Neural progenitor cell (in vitro differentiated cells): ENCODE measurements around the gene SAG. TPM values are rescaled to one million over a fixed set of nuclear protein-coding genes. Genes with fewer than 3 reads are reported as not detected.

ENCODE experiments used
- DNase-seq: peaks from one replicate; pipeline ENCODE4 v3.0.0-alpha.2; 2016; ENCODE audit warnings: low spot score
- H2AFZ ChIP-seq: fragments of 200-600 bp; sonication (generic); replicated peaks from 2 replicates; pipeline ENCODE4 v1.6.1; 2016; ENCODE audit warnings: antibody characterized with exemption
- H3F3A ChIP-seq: fragments of 200-600 bp; sonication (generic); 2 replicates; pipeline ENCODE4 v1.6.1; 2016; ENCODE audit warnings: antibody characterized with exemption, low read depth
- H3K27ac ChIP-seq: fragments of 200-600 bp; sonication (generic); 2 replicates; pipeline ENCODE4 v1.5.1; 2016; ENCODE audit warnings: mild to moderate bottlenecking
- H3K27me3 ChIP-seq: fragments of 200-600 bp; sonication (generic); 2 replicates; pipeline ENCODE4 v1.6.1; 2016; ENCODE audit warnings: mild to moderate bottlenecking, moderate library complexity
- H3K36me3 ChIP-seq: fragments of 200-600 bp; sonication (generic); 2 replicates; pipeline ENCODE4 v1.5.1; 2016
- H3K4me1 ChIP-seq: fragments of 200-600 bp; sonication (generic); 2 replicates; pipeline ENCODE4 v1.6.1; 2016; ENCODE audit warnings: mixed run types
- H3K4me2 ChIP-seq: fragments of 200-600 bp; sonication (generic); 2 replicates; pipeline ENCODE4 v1.6.1; 2016
- H3K4me3 ChIP-seq: fragments of 200-600 bp; sonication (generic); 2 replicates; pipeline ENCODE4 v1.5.1; 2016
- H3K79me2 ChIP-seq: fragments of 200-600 bp; sonication (generic); 2 replicates; pipeline ENCODE4 v1.6.1; 2016; ENCODE audit warnings: low read depth
- H3K9ac ChIP-seq: fragments of 200-600 bp; sonication (generic); 2 replicates; pipeline ENCODE4 v1.6.1; 2016
- H3K9me3 ChIP-seq: fragments of 200-600 bp; sonication (generic); 2 replicates; pipeline ENCODE4 v1.5.1; 2016; ENCODE audit warnings: low read depth
- H4K20me1 ChIP-seq: fragments of 200-600 bp; sonication (generic); 2 replicates; pipeline ENCODE4 v1.6.1; 2016; ENCODE audit warnings: low read depth
- H3K27ac Mint-ChIP-seq: 3 replicates; pipeline ENCODE4 v1.8.0; 2021; ENCODE audit warnings: mixed read lengths
- H3K27me3 Mint-ChIP-seq: 2 replicates; pipeline ENCODE4 v1.8.0; 2022; ENCODE audit warnings: low read depth, mild to moderate bottlenecking, inconsistent platforms, moderate library complexity, mixed read lengths; ENCODE audit not compliant: insufficient read depth
- H3K36me3 Mint-ChIP-seq: 3 replicates; pipeline ENCODE4 v1.8.0; 2021; ENCODE audit warnings: mixed read lengths
- H3K4me1 Mint-ChIP-seq: 3 replicates; pipeline ENCODE4 v1.8.0; 2021; ENCODE audit warnings: mixed read lengths
- H3K4me3 Mint-ChIP-seq: 3 replicates; pipeline ENCODE4 v1.8.0; 2021; ENCODE audit warnings: mild to moderate bottlenecking, moderate library complexity, mixed read lengths
- H3K9me3 Mint-ChIP-seq: 3 replicates; pipeline ENCODE4 v1.8.0; 2020; ENCODE audit warnings: mixed read lengths
- CTCF ChIP-seq: fragments of 200-600 bp; sonication (generic); IDR thresholded peaks from 2 replicates; pipeline ENCODE4 v1.5.1; 2017; ENCODE audit warnings: antibody characterized with exemption, mild to moderate bottlenecking
- EZH2 ChIP-seq: fragments of 200-600 bp; sonication (generic); IDR thresholded peaks from 2 replicates; pipeline ENCODE4 v1.6.1; 2017; ENCODE audit warnings: antibody characterized with exemption, mild to moderate bottlenecking, moderate library complexity
- EZH2phosphoT487 ChIP-seq: fragments of 200-600 bp; sonication (generic); IDR thresholded peaks from 2 replicates; pipeline ENCODE4 v1.6.1; 2017; ENCODE audit warnings: antibody characterized with exemption
- total RNA-seq: library from RNA; depleted of rRNA; stranded (reverse); fragments of >200 nt; gene quantifications from 2 replicates; pipeline ENCODE4 v1.2.3, GENCODE V29; 2015; ENCODE audit warnings: low replicate concordance

The SAG gene
- total RNA-seq, 1 donor from 2014 or later: not detected

DNA sequence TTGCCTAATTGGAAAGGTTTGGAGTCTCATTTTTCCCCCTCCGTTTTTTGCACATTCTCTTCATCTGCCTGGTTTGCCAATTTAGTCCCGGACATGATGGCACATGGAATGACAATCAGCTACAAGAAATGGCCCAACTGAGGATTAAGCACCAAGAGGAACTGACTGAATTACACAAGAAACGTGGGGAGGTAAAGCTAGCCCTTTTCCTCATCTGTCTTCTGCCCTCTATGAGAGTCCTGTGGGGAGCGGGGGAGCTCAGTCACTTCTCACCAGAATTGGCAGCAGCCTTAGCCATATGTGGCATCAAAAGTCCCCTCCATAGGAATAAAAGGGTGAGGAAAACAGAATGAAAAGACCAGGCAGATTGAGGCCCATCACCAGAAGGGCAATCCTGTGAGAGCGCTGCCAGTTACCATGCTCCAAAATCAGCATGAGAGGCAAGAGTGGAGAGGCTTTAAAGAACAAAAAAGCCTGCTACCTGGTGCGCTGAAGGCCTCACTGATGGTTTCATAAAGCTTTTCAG lies 44.5 kb upstream of the SAG start:
- Histone ChIP-seq H3K4me3 (no peak overlapping the region), H4K20me1 (no peaks in the 10 kb centered on the region), H3K79me2 (no peaks in the 10 kb centered on the region), H3F3A (no peaks in the 10 kb centered on the region), H3K9ac (no peak overlapping the region), H3K4me1 (no peaks in the 10 kb centered on the region), H3K9me3 (no peaks in the 10 kb centered on the region), H3K36me3 (peaks cover 8% of the 10 kb centered on the region), H3K4me2 (no peak overlapping the region), H2AFZ (no peak overlapping the region), H3K27ac (no peak overlapping the region), H3K27me3 (no peaks in the 10 kb centered on the region)
- no peaks in the 10 kb centered on the region for H3K9me3 Mint-ChIP-seq
- H3K36me3 Mint-ChIP-seq: peaks cover 23% of the 10 kb centered on the region
- H3K27me3 Mint-ChIP-seq: no peaks in the 10 kb centered on the region
- no peaks in the 10 kb centered on the region for H3K4me1 Mint-ChIP-seq
- TF ChIP-seq EZH2phosphoT487 (no peak), CTCF (no peak), EZH2 (no peak)
- H3K27ac Mint-ChIP-seq: no peak overlapping the region
- no peak for DNase-seq
- H3K4me3 Mint-ChIP-seq: no peak overlapping the region

DNA sequence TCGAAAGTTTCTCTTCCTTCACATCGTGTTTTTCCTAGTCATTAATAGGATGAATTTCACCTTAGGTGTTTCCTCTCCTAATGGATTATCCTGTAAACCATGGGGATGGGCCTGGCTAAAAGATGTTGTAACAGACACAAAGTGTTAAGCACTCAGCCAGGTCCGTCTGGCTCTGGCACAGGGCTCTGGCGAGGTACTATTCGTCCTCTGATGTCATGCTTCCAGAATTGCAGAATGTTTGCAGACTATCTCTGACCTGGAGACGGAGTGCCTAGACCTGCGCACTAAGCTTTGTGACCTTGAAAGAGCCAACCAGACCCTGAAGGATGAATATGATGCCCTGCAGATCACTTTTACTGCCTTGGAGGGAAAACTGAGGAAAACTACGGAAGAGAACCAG lies 42.9 kb upstream of the SAG start:
- Histone ChIP-seq H4K20me1 (no peaks in the 10 kb centered on the region), H3K27me3 (no peaks in the 10 kb centered on the region), H3K27ac (no peak overlapping the region), H2AFZ (no peak overlapping the region), H3K36me3 (peaks cover 8% of the 10 kb centered on the region), H3F3A (no peaks in the 10 kb centered on the region), H3K4me3 (no peak overlapping the region), H3K4me1 (no peaks in the 10 kb centered on the region), H3K9me3 (no peaks in the 10 kb centered on the region), H3K9ac (no peak overlapping the region), H3K79me2 (no peaks in the 10 kb centered on the region), H3K4me2 (no peak overlapping the region)
- H3K36me3 Mint-ChIP-seq: peaks cover 20% of the 10 kb centered on the region
- H3K4me3 Mint-ChIP-seq: no peak overlapping the region
- H3K27ac Mint-ChIP-seq: no peak overlapping the region
- TF ChIP-seq CTCF: no peak
- no peak for TF ChIP-seq EZH2phosphoT487
- no peak for TF ChIP-seq EZH2
- no peaks in the 10 kb centered on the region for H3K9me3 Mint-ChIP-seq
- H3K4me1 Mint-ChIP-seq: no peaks in the 10 kb centered on the region
- no peaks in the 10 kb centered on the region for H3K27me3 Mint-ChIP-seq
- DNase-seq: no peak

GRCh38 chr2:233265899-233266431 lies 41.7 kb upstream of the SAG start:
- H3K9ac ChIP-seq: no peak overlapping the region
- H3K4me1 ChIP-seq: no peaks in the 10 kb centered on the region
- DNase-seq: no peak
- H3K36me3 Mint-ChIP-seq: peaks cover 24% of the 10 kb centered on the region
- no peak overlapping the region for H3K27ac Mint-ChIP-seq
- no peaks in the 10 kb centered on the region for H3K9me3 ChIP-seq
- no peaks in the 10 kb centered on the region for H3K4me1 Mint-ChIP-seq
- no peak overlapping the region for H2AFZ ChIP-seq
- TF ChIP-seq EZH2: no peak
- no peak for TF ChIP-seq EZH2phosphoT487
- no peak for TF ChIP-seq CTCF
- no peak overlapping the region for H3K4me2 ChIP-seq
- no peaks in the 10 kb centered on the region for H3F3A ChIP-seq
- H3K79me2 ChIP-seq: no peaks in the 10 kb centered on the region
- H4K20me1 ChIP-seq: no peaks in the 10 kb centered on the region
- H3K27ac ChIP-seq: no peak overlapping the region
- H3K27me3 Mint-ChIP-seq: no peaks in the 10 kb centered on the region
- no peak overlapping the region for H3K4me3 ChIP-seq
- H3K27me3 ChIP-seq: no peaks in the 10 kb centered on the region
- peaks cover 8% of the 10 kb centered on the region for H3K36me3 ChIP-seq
- H3K4me3 Mint-ChIP-seq: no peak overlapping the region
- H3K9me3 Mint-ChIP-seq: no peaks in the 10 kb centered on the region
